Esophagus (tissue), 2 donors: ENCODE measurements around the gene TSR1. TPM values are rescaled to one million over a fixed set of nuclear protein-coding genes. Genes with fewer than 3 reads are reported as not detected.

Source experiments
- H3K27ac ChIP-seq, 2 donors: one replicate each; pipeline ENCODE4 v1.5.1; 2013; ENCODE audit warnings: low read depth in 2 of 2, mild to moderate bottlenecking in 2 of 2, inconsistent platforms in 1 of 2, low read length in 1 of 2, moderate library complexity in 1 of 2
- H3K27me3 ChIP-seq, 2 donors: one replicate each; pipeline ENCODE4 v1.6.1; 2013; ENCODE audit warnings: low read length in 2 of 2, control low read depth in 1 of 2, mild to moderate bottlenecking in 1 of 2; ENCODE audit not compliant: insufficient read depth in 2 of 2, control insufficient read depth in 1 of 2
- H3K36me3 ChIP-seq, 2 donors: one replicate each; pipeline ENCODE4 v1.6.1; 2013; ENCODE audit warnings: low read length in 1 of 2; ENCODE audit not compliant: control insufficient read depth in 2 of 2, insufficient read depth in 2 of 2
- H3K4me1 ChIP-seq, 2 donors: one replicate each; pipeline ENCODE4 v1.6.1; 2013; ENCODE audit warnings: low read length in 1 of 2; ENCODE audit not compliant: control insufficient read depth in 2 of 2, insufficient read depth in 2 of 2
- H3K4me3 ChIP-seq, 2 donors: one replicate each; pipeline ENCODE4 v1.5.1; 2013; ENCODE audit warnings: low read length in 2 of 2, mild to moderate bottlenecking in 2 of 2, low read depth in 1 of 2, moderate library complexity in 1 of 2
- H3K9me3 ChIP-seq, 2 donors: one replicate each; pipeline ENCODE4 v1.6.1; 2013; ENCODE audit warnings: mild to moderate bottlenecking in 2 of 2, low read depth in 1 of 2, low read length in 1 of 2, moderate library complexity in 1 of 2; ENCODE audit not compliant: control insufficient read depth in 2 of 2, insufficient read depth in 1 of 2
- WGBS, 2 donors: extraction: QIAGEN DNeasy Blood & Tissue Kit; methylation state at CpG; one replicate each; pipeline ENCODE4 v1.1.7; 2013; 5-methylcytosine and 5-hydroxymethylcytosine counted together
- polyA plus RNA-seq, 2 donors: library from polyadenylated mRNA; stranded (reverse); fragments of 200-250 nt; gene quantifications; one replicate each; pipeline ENCODE4 v1.2.3, GENCODE V29; 2013
- donor health status: healthy with polysubstance abuse.
- donor health status: Bipolar disorder and iron deficiency.

The TSR1 gene
- polyA plus RNA-seq, 2 donors: 15.9 to 19.3 TPM

DNA sequence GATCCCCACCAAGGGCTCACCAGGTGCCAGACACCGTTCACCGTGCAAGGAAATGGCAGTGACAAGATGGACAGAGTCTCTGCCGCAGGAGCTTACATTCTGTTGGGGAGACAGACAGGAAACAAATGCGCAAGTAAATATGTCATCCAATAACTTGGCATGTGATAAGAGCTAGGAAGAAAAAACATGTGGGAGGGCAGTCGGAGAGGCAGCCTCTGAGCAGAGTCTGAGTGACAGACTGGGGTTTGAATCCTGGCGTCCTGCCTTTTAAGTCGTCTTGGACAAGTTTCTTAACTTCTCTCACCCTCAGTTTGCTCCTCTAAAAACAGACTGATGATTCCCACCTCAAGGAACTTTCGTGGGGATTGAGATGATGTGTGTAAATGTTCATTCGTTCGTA lies 8.3 kb upstream of the TSR1 start:
- no peaks in the 10 kb centered on the region for H3K27me3 ChIP-seq
- peaks cover 0 to 2% of the 10 kb centered on the region in 2 donors for H3K36me3 ChIP-seq
- H3K27ac ChIP-seq: no peak overlapping the region
- H3K4me3 ChIP-seq: no peak overlapping the region
- 85 to 90% methylated on average over 10 of the region's 10 CpGs for WGBS, 2 donors
- H3K4me1 ChIP-seq: peaks cover 0 to 7% of the 10 kb centered on the region in 2 donors
- H3K9me3 ChIP-seq: no peaks in the 10 kb centered on the region

DNA sequence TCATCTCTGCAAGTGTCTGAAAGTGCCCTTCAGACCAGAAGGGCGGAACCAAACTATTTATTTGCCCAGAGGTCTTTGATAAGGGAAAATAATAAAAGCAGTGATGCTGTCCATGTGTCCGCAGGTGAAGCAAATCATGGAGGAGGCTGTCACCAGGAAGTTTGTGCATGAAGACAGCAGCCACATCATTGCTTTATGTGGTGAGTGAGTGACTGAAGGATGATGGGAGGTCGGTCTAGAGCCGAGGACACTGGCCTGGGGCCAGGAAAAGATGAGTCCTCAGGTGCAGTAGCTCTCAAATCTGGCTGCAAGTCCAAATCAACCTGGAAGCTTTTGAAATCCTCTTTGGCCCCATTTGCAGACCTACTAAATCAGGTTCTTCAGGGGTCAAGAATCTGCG lies 7.2 kb upstream of the TSR1 start:
- WGBS, 2 donors: 62 to 64% methylated on average over 5 of the region's 5 CpGs
- no peaks in the 10 kb centered on the region for H3K27me3 ChIP-seq
- H3K4me3 ChIP-seq: no peak overlapping the region
- no peaks in the 10 kb centered on the region for H3K9me3 ChIP-seq
- H3K4me1 ChIP-seq: peaks cover 0 to 7% of the 10 kb centered on the region in 2 donors
- peaks cover 0 to 2% of the 10 kb centered on the region in 2 donors for H3K36me3 ChIP-seq
- no peak overlapping the region for H3K27ac ChIP-seq

GRCh38 chr17:2338315-2338657 lies 2.0 kb upstream of the TSR1 start:
- H3K36me3 ChIP-seq: peaks cover 6% of the 10 kb centered on the region in 2 donors
- H3K27ac ChIP-seq: peak overlapping the region; percentile 87 to 91
- peak overlapping the region; percentile 72 to 85 for H3K4me3 ChIP-seq
- 14 to 22% methylated on average over 5 of the region's 5 CpGs for WGBS, 2 donors
- H3K27me3 ChIP-seq: no peaks in the 10 kb centered on the region
- peaks cover 3 to 6% of the 10 kb centered on the region in 2 donors for H3K4me1 ChIP-seq
- no peaks in the 10 kb centered on the region for H3K9me3 ChIP-seq

- Histone ChIP-seq H3K36me3 (peaks cover 6% of the 10 kb centered on the region in 2 donors), H3K4me3 (peak overlapping the region; percentile 72 to 85), H3K9me3 (no peaks in the 10 kb centered on the region), H3K4me1 (peaks cover 3 to 6% of the 10 kb centered on the region in 2 donors), H3K27me3 (no peaks in the 10 kb centered on the region), H3K27ac (peak overlapping the region; percentile 87 to 91)
- WGBS, 2 donors: 1% methylated on average over 74 to 92 of the region's 92 CpGs
Measured at GRCh38 chr17:2337544-2338314, 1.5 kb upstream of the TSR1 start.

DNA sequence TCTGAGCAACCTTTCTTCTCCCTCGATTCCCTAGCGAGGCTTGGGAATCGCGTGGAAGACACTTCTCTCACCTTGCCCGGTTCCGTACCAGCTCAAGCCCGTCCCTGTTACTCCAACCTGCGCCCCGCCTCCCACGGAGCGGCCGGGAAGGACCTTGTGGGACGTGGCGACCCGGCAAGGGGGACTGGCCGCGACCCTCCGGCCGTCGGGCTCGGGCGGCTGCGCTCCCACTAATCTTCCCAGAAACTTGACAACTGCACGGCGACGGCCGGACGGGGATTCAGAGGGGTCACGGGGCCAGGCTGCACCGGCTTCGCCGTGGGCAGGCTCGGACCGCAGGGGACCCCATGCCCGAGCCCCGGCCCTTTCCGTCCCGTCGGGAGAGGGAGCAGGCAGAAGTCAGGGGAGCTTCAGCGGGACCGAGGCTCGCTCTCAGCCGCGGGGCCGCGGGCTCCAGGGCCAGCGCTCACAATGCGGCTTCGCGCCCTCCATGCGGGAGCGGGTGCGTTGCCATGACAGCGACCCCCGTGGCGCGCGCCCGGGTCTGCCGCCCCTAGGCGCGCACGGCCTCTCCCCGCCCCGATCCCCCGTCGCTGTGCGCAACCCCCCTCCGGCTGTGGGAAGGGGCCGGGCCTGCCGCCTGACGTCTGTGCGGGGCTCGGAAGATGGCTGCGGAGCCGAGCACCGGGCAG lies 741 bp upstream of the TSR1 start, which contains the start of gene SGSM2:
TSS of gene SGSM2 (plus strand) at position 650 of the 692 bp plus-strand sequence. CDS start 188 bp downstream, outside the sequence.
- WGBS, 2 donors: 0% methylated on average over 73 to 77 of the region's 77 CpGs
- Histone ChIP-seq H3K27me3 (no peaks in the 10 kb centered on the region), H3K9me3 (no peaks in the 10 kb centered on the region), H3K4me1 (peaks cover 3 to 6% of the 10 kb centered on the region in 2 donors), H3K36me3 (peaks cover 6 to 7% of the 10 kb centered on the region in 2 donors), H3K4me3 (peak within 1 kb of the TSS; percentile 72 to 85), H3K27ac (peak within 1 kb of the TSS; percentile 87 to 91)

- Histone ChIP-seq H3K9me3 (no peaks in the 10 kb centered on the region), H3K27me3 (no peaks in the 10 kb centered on the region), H3K4me1 (peaks cover 3 to 6% of the 10 kb centered on the region in 2 donors), H3K36me3 (peaks cover 6 to 13% of the 10 kb centered on the region in 2 donors), H3K4me3 (peak overlapping the region; percentile 72 to 85), H3K27ac (no peak overlapping the region)
- 2% methylated on average over 17 of the region's 17 CpGs for whole genome bisulfite sequencing, 2 donors
Measured at GRCh38 chr17:2335726-2336214, 487 bp downstream of the TSR1 start.

GRCh38 chr17:2331303-2331702 lies 5.0 kb downstream of the TSR1 start:
- Histone ChIP-seq H3K27me3 (no peaks in the 10 kb centered on the region), H3K4me1 (peaks cover 3% of the 10 kb centered on the region in 2 donors), H3K9me3 (no peaks in the 10 kb centered on the region), H3K4me3 (no peak overlapping the region), H3K27ac (no peak overlapping the region), H3K36me3 (peaks cover 11 to 20% of the 10 kb centered on the region in 2 donors)
- WGBS, 2 donors: 60 to 85% methylated on average over 3 of the region's 3 CpGs

DNA sequence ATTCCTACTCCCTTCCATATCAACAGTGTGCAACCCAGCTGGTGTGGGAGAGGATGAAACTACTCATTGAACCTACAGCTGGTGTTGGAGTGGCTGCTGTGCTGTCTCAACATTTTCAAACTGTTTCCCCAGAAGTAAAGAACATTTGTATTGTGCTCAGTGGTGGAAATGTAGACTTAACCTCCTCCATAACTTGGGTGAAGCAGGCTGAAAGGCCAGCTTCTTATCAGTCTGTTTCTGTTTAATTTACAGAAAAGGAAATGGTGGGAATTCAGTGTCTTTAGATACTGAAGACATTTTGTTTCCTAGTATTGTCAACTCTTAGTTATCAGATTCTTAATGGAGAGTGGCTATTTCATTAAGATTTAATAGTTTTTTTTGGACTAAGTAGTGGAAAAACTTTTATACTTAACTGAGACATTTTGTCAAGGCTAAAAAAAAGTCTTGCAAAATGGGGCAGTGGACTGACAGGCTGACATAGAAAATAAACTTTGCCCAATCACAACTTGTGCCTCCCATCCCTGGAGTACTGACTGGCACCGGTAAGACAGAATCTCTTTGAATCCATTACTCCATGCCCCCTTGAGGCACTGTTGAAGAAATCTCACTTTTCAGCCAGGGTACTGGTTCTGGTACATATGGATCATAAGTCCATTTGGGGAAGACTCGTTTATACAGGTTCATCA lies 12.5 kb downstream of the TSR1 start:
- Histone ChIP-seq H3K4me3 (no peak overlapping the region), H3K27ac (no peak overlapping the region), H3K4me1 (no peaks in the 10 kb centered on the region), H3K9me3 (no peaks in the 10 kb centered on the region), H3K27me3 (no peaks in the 10 kb centered on the region), H3K36me3 (peaks cover 8 to 22% of the 10 kb centered on the region in 2 donors)
- WGBS, 2 donors: 81 to 89% methylated on average over 2 of the region's 2 CpGs

- Histone ChIP-seq H3K9me3 (no peaks in the 10 kb centered on the region), H3K4me3 (no peak overlapping the region), H3K36me3 (peaks cover 8 to 21% of the 10 kb centered on the region in 2 donors), H3K27ac (no peak overlapping the region), H3K4me1 (no peaks in the 10 kb centered on the region), H3K27me3 (no peaks in the 10 kb centered on the region)
- WGBS, 2 donors: 61 to 73% methylated on average over 1 of the region's 1 CpG
Measured at GRCh38 chr17:2321399-2321798, 14.9 kb downstream of the TSR1 start.
